Neural cell (in vitro differentiated cells): ENCODE data around the gene ZNRF4. TPM values are rescaled to one million over a fixed set of nuclear protein-coding genes. Genes with fewer than 3 reads are reported as not detected.

Experiments
- H2AFZ ChIP-seq: fragments of 200-600, 300-800 bp; sonication (generic), shearing (Covaris generic); 2 replicates; pipeline ENCODE4 v1.6.0; 2014; ENCODE audit warnings: low read depth, mild to moderate bottlenecking, antibody characterized with exemption, low read length, moderate library complexity
- H3F3A ChIP-seq: fragments of 200-600 bp; shearing (Covaris generic); 2 replicates; pipeline ENCODE4 v1.6.1; 2016; ENCODE audit warnings: mild to moderate bottlenecking, moderate library complexity, mixed read lengths, antibody characterized with exemption, low read length; ENCODE audit not compliant: insufficient read depth, poor library complexity, severe bottlenecking
- H3K27ac ChIP-seq: fragments of 200-600, 300-800 bp; sonication (generic), shearing (Covaris generic); 2 replicates; pipeline ENCODE4 v1.5.1; 2014; ENCODE audit warnings: mild to moderate bottlenecking, low read length, moderate library complexity
- H3K27me3 ChIP-seq: fragments of 300-800, 200-600 bp; sonication (generic), shearing (Covaris generic); 2 replicates; pipeline ENCODE4 v1.6.0; 2014; ENCODE audit warnings: mild to moderate bottlenecking, low read depth, low read length, moderate library complexity; ENCODE audit not compliant: insufficient read depth
- H3K36me3 ChIP-seq: fragments of 300-800, 200-600 bp; sonication (generic), shearing (Covaris generic); 2 replicates; pipeline ENCODE4 v1.5.1; 2014; ENCODE audit warnings: mild to moderate bottlenecking, antibody characterized with exemption, low read length, moderate library complexity; ENCODE audit not compliant: insufficient read depth
- H3K4me2 ChIP-seq: fragments of 300-800, 200-600 bp; sonication (generic), shearing (Covaris generic); 2 replicates; pipeline ENCODE4 v1.6.0; 2014; ENCODE audit warnings: mild to moderate bottlenecking, low read length
- H3K4me3 ChIP-seq: fragments of 300-800, 200-600 bp; sonication (generic), shearing (Covaris generic); 2 replicates; pipeline ENCODE4 v1.5.1; 2014; ENCODE audit warnings: mild to moderate bottlenecking, low read length, moderate library complexity
- H3K79me2 ChIP-seq: fragments of 200-600 bp; shearing (Covaris generic); replicated peaks from 2 replicates; pipeline ENCODE4 v1.6.0; 2014; ENCODE audit warnings: mild to moderate bottlenecking, low read length, moderate library complexity; ENCODE audit not compliant: insufficient read depth
- H3K9ac ChIP-seq: fragments of 300-800, 200-600 bp; sonication (generic), shearing (Covaris generic); 2 replicates; pipeline ENCODE4 v1.6.1; 2016; ENCODE audit warnings: mild to moderate bottlenecking, low read length, mixed read lengths
- H3K9me2 ChIP-seq: fragments of 200-600 bp; shearing (Covaris generic); 2 replicates; pipeline ENCODE4 v1.6.1; 2016; ENCODE audit warnings: mild to moderate bottlenecking, low read length, mixed read lengths; ENCODE audit not compliant: insufficient read depth
- H3K9me3 ChIP-seq: fragments of 200-600, 300-800 bp; sonication (generic), shearing (Covaris generic); 2 replicates; pipeline ENCODE4 v1.6.1; 2016; ENCODE audit warnings: mild to moderate bottlenecking, mixed run types, low read length, moderate library complexity, mixed read lengths
- H4K20me1 ChIP-seq: fragments of 200-600 bp; shearing (Covaris generic); 2 replicates; pipeline ENCODE4 v1.6.1; 2016; ENCODE audit warnings: mild to moderate bottlenecking, mixed run types; ENCODE audit not compliant: insufficient read depth
- CTCF ChIP-seq: fragments of 450-650 bp; IDR thresholded peaks from 2 replicates; pipeline ENCODE4 v1.5.1; 2014; ENCODE audit warnings: antibody characterized with exemption, mild to moderate bottlenecking, moderate library complexity; ENCODE audit not compliant: poor library complexity, severe bottlenecking
- EP300 ChIP-seq: fragments of 450-650 bp; conservative IDR thresholded peaks from 2 replicates; pipeline ENCODE4 v1.6.1; 2014; ENCODE audit warnings: antibody characterized with exemption, mild to moderate bottlenecking, moderate library complexity; ENCODE audit not compliant: poor library complexity, severe bottlenecking
- EZH2 ChIP-seq: fragments of 200-600, 300-800 bp; shearing (Covaris generic), sonication (generic); IDR thresholded peaks from 2 replicates; pipeline ENCODE4 v1.6.1; 2014; ENCODE audit warnings: antibody characterized with exemption, low read length, borderline replicate concordance, mild to moderate bottlenecking; ENCODE audit not compliant: insufficient read depth, poor library complexity, severe bottlenecking
- MXI1 ChIP-seq: fragments of 450-650 bp; conservative IDR thresholded peaks from 2 replicates; pipeline ENCODE4 v1.6.1; 2014; ENCODE audit warnings: antibody characterized with exemption, mild to moderate bottlenecking; ENCODE audit not compliant: poor library complexity, severe bottlenecking
- POLR2AphosphoS5 ChIP-seq: IDR thresholded peaks from 2 replicates; pipeline ENCODE4 v1.6.1; 2012
- RAD21 ChIP-seq: fragments of 450-650 bp; conservative IDR thresholded peaks from 2 replicates; pipeline ENCODE4 v1.6.1; 2014; ENCODE audit warnings: antibody characterized with exemption, mild to moderate bottlenecking, moderate library complexity
- REST ChIP-seq: IDR thresholded peaks from 2 replicates; pipeline ENCODE4 v1.6.1; 2012; ENCODE audit warnings: borderline replicate concordance
- SMC3 ChIP-seq: fragments of 450-650 bp; conservative IDR thresholded peaks from 2 replicates; pipeline ENCODE4 v1.6.1; 2014; ENCODE audit warnings: antibody characterized with exemption, mild to moderate bottlenecking, moderate library complexity; ENCODE audit not compliant: poor library complexity
- TAF1 ChIP-seq: IDR thresholded peaks from 2 replicates; pipeline ENCODE4 v1.6.1; 2012; ENCODE audit warnings: low read depth
- polyA plus RNA-seq: library from polyadenylated mRNA; depleted of rRNA; stranded (reverse); fragments of >200 nt; gene quantifications from 2 replicates; pipeline ENCODE4 v1.2.3, GENCODE V29; 2014

The ZNRF4 gene
- polyA plus RNA-seq, 1 donor from 2014 or later = not detected

- TF ChIP-seq RAD21 (no peak), CTCF (no peak), SMC3 (no peak), MXI1 (no peak), TAF1 (no peak), POLR2AphosphoS5 (no peak), EZH2 (no peak), REST (no peak), EP300 (no peak)
- no peak overlapping the region for H3K4me3 ChIP-seq
- no peaks in the 10 kb centered on the region for H3K27me3 ChIP-seq
- no peaks in the 10 kb centered on the region for H3F3A ChIP-seq
- H3K9me3 ChIP-seq = no peaks in the 10 kb centered on the region
- no peak overlapping the region for H3K9ac ChIP-seq
- H4K20me1 ChIP-seq = no peaks in the 10 kb centered on the region
- no peaks in the 10 kb centered on the region for H3K9me2 ChIP-seq
- no peak overlapping the region for H3K27ac ChIP-seq
- H3K4me2 ChIP-seq = no peak overlapping the region
- no peaks in the 10 kb centered on the region for H3K36me3 ChIP-seq
- H2AFZ ChIP-seq = no peak overlapping the region
- H3K79me2 ChIP-seq = no peaks in the 10 kb centered on the region
Observed at GRCh38 chr19:5434351-5434917, 20.8 kb upstream of the ZNRF4 start.

- Histone ChIP-seq H3K9me3 (no peaks in the 10 kb centered on the region), H3K4me3 (no peak overlapping the region), H3K79me2 (no peaks in the 10 kb centered on the region), H3K27me3 (no peaks in the 10 kb centered on the region), H3K36me3 (no peaks in the 10 kb centered on the region), H2AFZ (no peak overlapping the region), H4K20me1 (no peaks in the 10 kb centered on the region), H3K4me2 (no peak overlapping the region), H3F3A (no peaks in the 10 kb centered on the region), H3K9ac (no peak overlapping the region), H3K27ac (no peak overlapping the region), H3K9me2 (no peaks in the 10 kb centered on the region)
- no peak for TF ChIP-seq SMC3
- no peak for TF ChIP-seq REST
- TF ChIP-seq EZH2 = no peak
- no peak for TF ChIP-seq RAD21
- TF ChIP-seq MXI1 = no peak
- TF ChIP-seq CTCF = no peak
- TF ChIP-seq EP300 = no peak
- no peak for TF ChIP-seq POLR2AphosphoS5
- no peak for TF ChIP-seq TAF1
Observed at GRCh38 chr19:5434970-5435641, 20.1 kb upstream of the ZNRF4 start.
